ENCODE results near the gene PTGS1. TPM values are rescaled to one million over a fixed set of nuclear protein-coding genes. Genes with fewer than 3 reads are reported as not detected.

Gene PTGS1
- total and polyA plus RNA-seq, 2 of the 13 experiments (the other 11 are each of a cell fraction or from before 2014, with no cell fraction given), result 0.07 to 0.08 TPM

DNA sequence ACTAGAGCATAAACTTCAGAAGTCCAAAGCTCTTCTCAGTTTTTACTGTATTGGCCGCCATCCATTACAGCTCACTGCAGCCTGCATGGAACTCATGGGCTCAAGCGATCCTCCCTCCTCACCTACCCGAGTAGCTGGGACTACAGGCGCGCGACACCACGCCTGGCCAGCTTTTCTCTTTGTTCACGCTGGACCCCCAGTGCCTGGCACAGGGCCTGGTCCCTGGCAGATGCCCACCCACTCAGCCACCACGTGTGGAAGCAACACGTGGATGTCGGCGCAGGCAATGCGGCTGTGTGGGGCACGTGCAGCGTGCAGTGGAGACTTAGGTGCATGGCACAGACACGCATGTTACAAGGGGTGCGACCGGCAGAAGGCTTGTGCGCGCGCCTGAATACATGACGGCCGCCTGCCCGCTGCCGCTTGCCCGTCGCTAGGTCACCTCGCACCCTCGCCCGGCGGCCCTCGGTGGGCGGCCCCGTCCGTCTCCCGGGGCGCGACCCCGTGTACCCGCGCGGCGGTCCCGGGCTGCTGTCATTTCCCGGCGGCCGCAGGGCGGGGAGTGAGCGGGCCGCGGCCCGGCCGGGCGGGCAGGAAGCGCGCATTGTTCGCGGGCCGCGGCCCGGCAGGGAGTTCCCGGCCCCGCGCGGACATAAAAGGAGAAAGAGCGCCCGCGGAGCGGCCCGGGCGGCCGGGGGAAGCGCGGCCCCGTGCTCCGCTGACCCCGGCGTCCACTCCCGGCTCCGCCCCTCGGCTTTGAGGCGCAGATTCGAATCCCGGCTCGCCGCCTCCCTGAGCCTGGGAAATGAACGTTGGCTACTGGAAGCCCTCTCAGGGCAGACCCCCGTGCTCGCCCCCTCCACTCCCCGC lies 24.1 kb upstream of the PTGS1 start (continued):
- TF ChIP-seq CCDC6 (CRISPR knock-in tag; IDR thresholded peaks at IDR 0.05) (0 out of 2 replicates have a peak, but pooled peaks have one; percentile 77), ZNF441 (CRISPR knock-in tag; IDR thresholded peaks at IDR 0.05; ENCODE audit: borderline replicate concordance) (no peak; the same call in 1 of the 2 replicates), RORA (CRISPR knock-in tag; IDR thresholded peaks at IDR 0.05) (no peak), ZNF724P (CRISPR knock-in tag; IDR thresholded peaks at IDR 0.05; ENCODE audit: borderline replicate concordance) (no peak; the same call in 1 of the 2 replicates), REPIN1 (CRISPR knock-in tag; IDR thresholded peaks at IDR 0.05; ENCODE audit: borderline replicate concordance, low read depth) (peak; percentile 34; the same call in 1 of the 2 replicates), ZNF589 (CRISPR knock-in tag; conservative IDR thresholded peaks at IDR 0.05) (0 out of 2 replicates have a peak, but pooled peaks have one; percentile 61)
- TF ChIP-seq, protein P1, sequence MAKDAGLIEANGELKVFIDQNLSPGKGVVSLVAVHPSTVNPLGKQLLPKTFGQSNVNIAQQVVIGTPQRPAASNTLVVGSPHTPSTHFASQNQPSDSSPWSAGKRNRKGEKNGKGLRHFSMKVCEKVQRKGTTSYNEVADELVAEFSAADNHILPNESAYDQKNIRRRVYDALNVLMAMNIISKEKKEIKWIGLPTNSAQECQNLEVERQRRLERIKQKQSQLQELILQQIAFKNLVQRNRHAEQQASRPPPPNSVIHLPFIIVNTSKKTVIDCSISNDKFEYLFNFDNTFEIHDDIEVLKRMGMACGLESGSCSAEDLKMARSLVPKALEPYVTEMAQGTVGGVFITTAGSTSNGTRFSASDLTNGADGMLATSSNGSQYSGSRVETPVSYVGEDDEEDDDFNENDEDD (CRISPR knock-in tag; IDR thresholded peaks at IDR 0.05; ENCODE audit: borderline replicate concordance), result peak; percentile 79; the same call in 1 of the 2 replicates

GRCh38 chr9:122347348-122348287 lies 23.2 kb upstream of the PTGS1 start:
- intact Hi-C loops (cut with micrococcal nuclease; ENCODE audit: unreplicated experiment) (loop anchor here (5.0 kb wide), 1 partner anchor 80 kb away; no protein-coding TSS in a partner anchor), in situ Hi-C loops (cut with HindIII; ENCODE audit: extremely low pct_ligation_motif_present, low pct_unique_long_range_greater_than_20kb) (loop anchor here (5.0 kb wide), 2 partner anchors 225 to 250 kb away; no protein-coding TSS in a partner anchor)
- no TSS peak for BruUV-seq (replicated peaks)
- POLR2A ChIA-PET, result no interaction called here
- DNase-seq (ENCODE audit: low spot score), result peak; percentile 36
- Histone ChIP-seq H3K36me3 (replicated peaks in 1 of 2; ENCODE audit: control insufficient read depth in 1 of 2, insufficient read depth in 2 of 2, low read length in 2 of 2) (no peaks in the 10 kb centered on the region), H3K79me2 (ENCODE audit: insufficient read depth, low read length) (no peaks in the 10 kb centered on the region), H3K27ac (ENCODE audit: extremely low read length, insufficient read depth, low read length) (no peak overlapping the region), H2AFZ (ENCODE audit: low read length) (no peak overlapping the region), H3K4me2 (ENCODE audit: low read depth, low read length) (peak overlapping the region; percentile 96), H3K4me3 (replicated peaks in 1 of 3; ENCODE audit: insufficient read depth in 1 of 3, low read depth in 2 of 3, low read length in 3 of 3) (peak overlapping the region; percentile 59 to 76 (median 61)), H3K27me3 (ENCODE audit: control insufficient read depth in 1 of 2, insufficient read depth in 2 of 2, low read length in 2 of 2) (peaks cover 0 to 5% of the 10 kb centered on the region in 2 experiments; a peak in 1 of 5 replicates), H3K9me3 (ENCODE audit: low read length) (no peaks in the 10 kb centered on the region), H3K9ac (ENCODE audit: insufficient read depth, low read depth, low read length) (peak overlapping the region; percentile 47), H4K20me1 (ENCODE audit: insufficient read depth, low read length) (no peaks in the 10 kb centered on the region), H3K4me1 (ENCODE audit: insufficient read depth, low read length) (peaks cover 28% of the 10 kb centered on the region)
- FAIRE-seq, result no peak
- 21% methylated on average over 16 of the region's 16 CpGs for WGBS (ENCODE audit: low lambda C conversion rate)
- CTCF ChIA-PET (ENCODE audit: low intra/inter-chr PET ratio, low total read pairs), result interaction anchor here (1.1 to 6.5 kb wide), 3 partner anchors 224 to 463 kb away, joined by 3 to 95 read pairs (median 3); no protein-coding TSS in a partner anchor
- ATAC-seq, result peak; percentile 15
- 0 out of 2 replicates have a peak, but pooled peaks have one; percentile 3 for TF ChIP-seq CTCF (CRISPR knock-in tag; IDR thresholded peaks at IDR 0.05)
- TF ChIP-seq PHB2 (IDR thresholded peaks at IDR 0.05; ENCODE audit: partially characterized antibody), result no peak
- 0 out of 2 replicates have a peak, but pooled peaks have one; percentile 35 for TF ChIP-seq HOXD1 (CRISPR knock-in tag; IDR thresholded peaks at IDR 0.05)
- peak; percentile 57; the same call in 1 of the 2 replicates for TF ChIP-seq ZMYM3 (CRISPR knock-in tag; IDR thresholded peaks at IDR 0.05)
- TF ChIP-seq MXD4 (CRISPR knock-in tag; IDR thresholded peaks at IDR 0.05), result no peak
- no peak for TF ChIP-seq BCL6 (CRISPR knock-in tag; IDR thresholded peaks at IDR 0.05)
- no peak for TF ChIP-seq ZNF570 (CRISPR knock-in tag; IDR thresholded peaks at IDR 0.05; ENCODE audit: borderline replicate concordance)
- no peak for TF ChIP-seq ZNF709 (CRISPR knock-in tag; IDR thresholded peaks at IDR 0.05)
- TF ChIP-seq ZFP36L2 (CRISPR knock-in tag; IDR thresholded peaks at IDR 0.05), result no peak

Data from HepG2 (cell line).